A673 (cell line): ENCODE data around the gene KPNA6. TPM values are rescaled to one million over a fixed set of nuclear protein-coding genes. Genes with fewer than 3 reads are reported as not detected.

Experiments
- BruUV-seq: library from RNA; stranded (reverse); fragments of 400-500 nt; replicated peaks from 2 replicates; lab custom pipeline; 2021; lab: Mats Ljungman, UMichigan
- CTCF ChIA-PET: fragments of 300-600 bp; sonication (Branson Sonifier 250); formaldehyde crosslinking; loops from one replicate; lab custom pipeline; 2022; ENCODE audit warnings: antibody characterized with exemption; lab: Charles Lee
- POLR2A ChIA-PET: fragments of 300-600 bp; sonication (Branson Sonifier 250); formaldehyde crosslinking; loops from one replicate; lab custom pipeline; 2022; ENCODE audit warnings: antibody characterized with exemption; ENCODE audit not compliant: low non-redundant PET; lab: Charles Lee
- DNase-seq: peaks from one replicate; pipeline ENCODE4 v3.0.0-alpha.2; 2015; ENCODE audit warnings: low spot score
- H3K27ac ChIP-seq: fragments of 200-600 bp; sonication (generic); 2 replicates; pipeline ENCODE4 v1.5.1; 2016; ENCODE audit warnings: mixed run types, low read depth, mild to moderate bottlenecking, mixed read lengths, antibody characterized with exemption, low read length; ENCODE audit not compliant: poor library complexity, severe bottlenecking
- H3K27me3 ChIP-seq: fragments of 200-600 bp; sonication (generic); replicated peaks from 2 replicates; pipeline ENCODE4 v1.6.1; 2017; ENCODE audit warnings: mixed run types, low read depth, mild to moderate bottlenecking, mixed read lengths, antibody characterized with exemption, low read length; ENCODE audit not compliant: insufficient read depth, poor library complexity
- H3K36me3 ChIP-seq: fragments of 200-600 bp; sonication (generic); 2 replicates; pipeline ENCODE4 v1.6.1; 2016; ENCODE audit warnings: mixed run types, mild to moderate bottlenecking, mixed read lengths, antibody characterized with exemption, low read length; ENCODE audit not compliant: insufficient read depth, poor library complexity, severe bottlenecking
- H3K4me1 ChIP-seq: fragments of 200-600 bp; sonication (generic); 2 replicates; pipeline ENCODE4 v1.6.1; 2017; ENCODE audit warnings: mixed run types, mild to moderate bottlenecking, mixed read lengths, antibody characterized with exemption, low read length; ENCODE audit not compliant: insufficient read depth, poor library complexity, severe bottlenecking
- H3K4me3 ChIP-seq: fragments of 200-600 bp; sonication (generic); 2 replicates; pipeline ENCODE4 v1.5.1; 2016; ENCODE audit warnings: low read depth, mixed run types, mild to moderate bottlenecking, mixed read lengths, low read length; ENCODE audit not compliant: poor library complexity, severe bottlenecking
- H3K9me3 ChIP-seq: fragments of 200-600 bp; sonication (generic); 2 replicates; pipeline ENCODE4 v1.6.1; 2016; ENCODE audit warnings: mixed run types, low read depth, mild to moderate bottlenecking, mixed read lengths, antibody characterized with exemption, low read length; ENCODE audit not compliant: poor library complexity, severe bottlenecking
- EZH2 ChIP-seq: fragments of 200-600 bp; sonication (generic); IDR thresholded peaks from 2 replicates; pipeline ENCODE4 v1.6.1; 2017; ENCODE audit warnings: borderline replicate concordance, low read depth, mild to moderate bottlenecking, mixed read lengths, antibody characterized with exemption, low read length; ENCODE audit not compliant: poor library complexity, severe bottlenecking
- intact Hi-C: fragments of 100-400 bp; cut with micrococcal nuclease; formaldehyde crosslinking; loops from one replicate; pipeline ENCODE4 v1.10.0; 2022; ENCODE audit not compliant: unreplicated experiment
- total RNA-seq: library from RNA; stranded (reverse); gene quantifications from 2 replicates; pipeline ENCODE4 v1.2.3, GENCODE V29; 2021
- TF ChIP-seq, protein P1 (sequence below): fragments of 300-800, 200-600 bp; sonication (generic); conservative IDR thresholded peaks from 2 replicates; pipeline ENCODE4 v1.5.1; 2017; ENCODE audit warnings: low read depth, mild to moderate bottlenecking, antibody characterized with exemption, low read length, moderate library complexity, mixed read lengths

The KPNA6 gene
- total RNA-seq, 1 experiment from 2014 or later = 96.8 TPM

- POLR2A ChIA-PET = no interaction called here
- no peak for TF ChIP-seq EZH2
- TF ChIP-seq, protein P1, sequence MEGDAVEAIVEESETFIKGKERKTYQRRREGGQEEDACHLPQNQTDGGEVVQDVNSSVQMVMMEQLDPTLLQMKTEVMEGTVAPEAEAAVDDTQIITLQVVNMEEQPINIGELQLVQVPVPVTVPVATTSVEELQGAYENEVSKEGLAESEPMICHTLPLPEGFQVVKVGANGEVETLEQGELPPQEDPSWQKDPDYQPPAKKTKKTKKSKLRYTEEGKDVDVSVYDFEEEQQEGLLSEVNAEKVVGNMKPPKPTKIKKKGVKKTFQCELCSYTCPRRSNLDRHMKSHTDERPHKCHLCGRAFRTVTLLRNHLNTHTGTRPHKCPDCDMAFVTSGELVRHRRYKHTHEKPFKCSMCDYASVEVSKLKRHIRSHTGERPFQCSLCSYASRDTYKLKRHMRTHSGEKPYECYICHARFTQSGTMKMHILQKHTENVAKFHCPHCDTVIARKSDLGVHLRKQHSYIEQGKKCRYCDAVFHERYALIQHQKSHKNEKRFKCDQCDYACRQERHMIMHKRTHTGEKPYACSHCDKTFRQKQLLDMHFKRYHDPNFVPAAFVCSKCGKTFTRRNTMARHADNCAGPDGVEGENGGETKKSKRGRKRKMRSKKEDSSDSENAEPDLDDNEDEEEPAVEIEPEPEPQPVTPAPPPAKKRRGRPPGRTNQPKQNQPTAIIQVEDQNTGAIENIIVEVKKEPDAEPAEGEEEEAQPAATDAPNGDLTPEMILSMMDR = no peak
- H3K27me3 ChIP-seq = no peaks in the 10 kb centered on the region
- DNase-seq = no peak
- no peaks in the 10 kb centered on the region for H3K4me1 ChIP-seq
- H3K36me3 ChIP-seq = peaks cover 64% of the 10 kb centered on the region
- H3K9me3 ChIP-seq = no peaks in the 10 kb centered on the region
- no peak overlapping the region for H3K4me3 ChIP-seq
- intact Hi-C loops = no loop called here
- no TSS peak for BruUV-seq
- H3K27ac ChIP-seq = no peak overlapping the region
- CTCF ChIA-PET = no interaction called here
Observed at GRCh38 chr1:32094746-32095521, 12.9 kb upstream of the KPNA6 start.

- POLR2A ChIA-PET = no interaction called here
- Histone ChIP-seq H3K27ac (no peak overlapping the region), H3K9me3 (no peaks in the 10 kb centered on the region), H3K27me3 (no peaks in the 10 kb centered on the region), H3K36me3 (peaks cover 56% of the 10 kb centered on the region), H3K4me3 (no peak overlapping the region), H3K4me1 (no peaks in the 10 kb centered on the region)
- CTCF ChIA-PET = no interaction called here
- no TSS peak for BruUV-seq
- DNase-seq = no peak
- intact Hi-C loops = no loop called here
- TF ChIP-seq, protein P1 = no peak
- no peak for TF ChIP-seq EZH2
Observed at GRCh38 chr1:32099426-32099825, 8.4 kb upstream of the KPNA6 start.

- Histone ChIP-seq H3K4me1 (no peaks in the 10 kb centered on the region), H3K27ac (no peak overlapping the region), H3K36me3 (peaks cover 47% of the 10 kb centered on the region), H3K9me3 (no peaks in the 10 kb centered on the region), H3K27me3 (no peaks in the 10 kb centered on the region), H3K4me3 (no peak overlapping the region)
- no TSS peak for BruUV-seq
- TF ChIP-seq EZH2 = no peak
- TF ChIP-seq, protein P1 = no peak
- peak; percentile 12 for DNase-seq
- intact Hi-C loops = no loop called here
- ChIA-PET POLR2A (no interaction called here), CTCF (no interaction called here)
Observed at GRCh38 chr1:32100359-32100758, 7.5 kb upstream of the KPNA6 start.
